Stimulated activated CD8-positive, alpha-beta memory T cell treated with anti-CD3 and anti-CD28 coated beads, Interleukin-12 subunit alpha, Interleukin-12 subunit beta, amount 100 ng/mL, for 1 hour (primary cell): Measurements from ENCODE around the gene AIFM3.

ENCODE experiments used
- DNase-seq: peaks from one replicate; pipeline ENCODE4 v3.0.0-alpha.2; 2020; ENCODE audit warnings: low read depth

Gene AIFM3

GRCh38 chr22:21026783-21027692 is 60.0 kb downstream of the AIFM3 start:
- no peak for DNase-seq

DNA sequence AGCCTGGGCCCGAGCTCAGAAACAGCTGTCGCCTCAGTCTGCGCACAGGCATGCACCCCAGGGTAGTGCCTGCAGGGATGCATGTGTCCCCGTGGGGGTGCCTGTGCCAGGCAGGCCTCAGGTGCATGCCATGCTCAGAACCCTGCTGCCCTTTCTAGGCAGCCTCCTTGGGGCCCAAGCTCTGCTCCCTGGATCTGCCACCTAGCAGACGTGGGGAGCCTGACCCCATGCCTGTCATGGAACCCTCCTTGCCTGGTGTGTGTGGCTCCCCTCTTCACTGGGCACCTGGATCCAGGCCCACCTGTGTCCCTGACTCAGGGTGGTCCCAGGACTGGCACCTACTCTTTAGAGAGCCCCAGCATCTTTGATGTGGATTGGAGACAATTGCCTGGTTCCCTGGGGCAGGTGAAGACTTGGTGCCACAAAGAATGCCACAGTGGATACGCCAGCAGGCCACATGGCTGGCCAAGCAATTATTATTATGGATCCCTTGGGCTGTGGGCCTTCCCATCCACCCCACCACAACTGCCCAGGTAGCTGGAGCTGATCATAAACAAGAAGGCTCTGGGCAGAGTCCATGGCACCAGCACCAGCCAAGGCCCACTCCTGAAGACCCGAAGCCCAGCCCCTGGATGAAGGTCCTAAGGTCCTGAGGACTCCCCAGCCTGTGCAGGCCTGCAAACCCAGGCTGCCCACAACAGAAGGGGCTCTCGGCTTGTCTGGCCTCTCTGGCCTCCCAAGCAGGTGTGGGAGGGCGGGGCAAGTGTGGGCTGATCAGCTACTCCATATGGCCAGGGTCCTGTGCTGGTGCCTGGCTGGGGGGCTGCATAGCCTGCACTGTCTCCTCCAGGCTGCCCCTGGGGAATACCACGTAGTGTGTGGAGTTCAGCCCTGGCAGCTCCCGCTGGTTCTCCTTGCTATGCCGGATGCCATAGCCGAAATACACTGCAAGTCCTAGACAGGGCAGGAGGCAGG is 61.5 kb downstream of the AIFM3 start:
- no peak for DNase-seq

DNA sequence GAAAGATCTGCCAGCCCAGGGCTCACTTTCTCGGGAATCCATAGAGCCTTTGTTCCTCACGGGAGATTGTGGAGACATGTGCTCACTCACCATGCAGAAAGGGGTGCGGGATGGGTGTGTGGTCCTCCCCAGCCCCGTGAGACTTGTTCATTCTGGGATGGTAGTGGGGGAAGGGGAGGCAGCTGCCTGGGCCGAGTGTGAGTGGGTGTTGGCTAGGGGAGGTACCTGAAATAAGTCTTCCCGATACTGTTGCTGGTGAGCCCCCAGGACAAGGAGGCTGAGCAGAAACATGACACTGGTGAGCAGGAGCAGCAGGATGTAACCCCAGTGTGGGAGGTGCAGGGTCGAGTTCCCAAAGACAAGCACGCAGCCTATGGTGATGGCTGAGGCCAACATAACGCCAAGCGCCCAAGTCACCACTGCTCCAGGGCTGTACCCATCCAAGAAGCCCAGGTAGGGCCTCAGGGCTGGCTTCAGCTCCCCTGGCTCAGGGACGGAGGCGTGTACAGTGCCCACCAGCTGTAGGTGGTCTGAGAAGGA is 62.5 kb downstream of the AIFM3 start:
- DNase-seq = no peak

DNA sequence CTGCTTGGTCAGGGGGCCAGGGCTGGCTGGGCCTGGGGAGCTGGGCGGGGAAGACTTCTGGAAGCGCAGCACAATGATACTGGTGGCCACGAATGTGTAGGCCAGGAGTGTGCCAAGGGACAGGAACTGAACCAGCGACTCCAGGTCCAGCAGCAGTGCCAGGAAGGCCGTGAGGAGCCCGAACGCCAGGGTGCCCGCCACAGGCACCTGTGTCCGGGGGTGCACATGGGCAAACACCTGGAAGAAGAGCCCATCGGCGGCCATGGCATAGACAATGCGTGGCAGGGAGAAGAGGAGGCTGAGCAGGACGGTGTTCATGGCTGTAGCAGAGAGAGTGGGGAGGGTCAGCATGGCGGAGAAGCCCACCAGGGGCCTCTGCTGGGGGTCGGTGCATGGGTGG is 63.0 kb downstream of the AIFM3 start:
- no peak for DNase-seq
